ENCODE results near the gene OR51B2.
"Not testable (repeated sequence)": the region's sequence is repeated elsewhere in the genome, so short reads cannot be mapped to it uniquely, and the experiment has no call there.

The OR51B2 gene, protein sequence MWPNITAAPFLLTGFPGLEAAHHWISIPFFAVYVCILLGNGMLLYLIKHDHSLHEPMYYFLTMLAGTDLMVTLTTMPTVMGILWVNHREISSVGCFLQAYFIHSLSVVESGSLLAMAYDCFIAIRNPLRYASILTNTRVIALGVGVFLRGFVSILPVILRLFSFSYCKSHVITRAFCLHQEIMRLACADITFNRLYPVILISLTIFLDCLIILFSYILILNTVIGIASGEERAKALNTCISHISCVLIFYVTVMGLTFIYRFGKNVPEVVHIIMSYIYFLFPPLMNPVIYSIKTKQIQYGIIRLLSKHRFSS

DNA sequence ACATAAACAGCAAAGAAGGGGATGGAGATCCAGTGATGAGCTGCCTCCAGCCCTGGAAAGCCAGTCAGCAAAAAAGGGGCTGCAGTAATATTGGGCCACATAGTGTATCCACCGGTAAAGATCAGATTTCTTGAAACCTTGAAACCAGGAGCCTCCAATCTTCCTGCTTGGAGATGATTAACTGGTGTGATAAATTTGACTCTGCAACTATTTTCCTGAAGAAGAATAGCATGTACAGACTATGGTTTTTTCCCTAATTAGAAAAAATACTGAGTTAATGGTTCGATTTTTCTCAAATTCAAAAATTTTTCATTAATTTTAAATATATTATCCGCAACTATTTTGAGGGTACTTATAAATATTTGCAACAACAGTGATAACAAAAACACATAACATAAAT is at the start of gene OR51B2:
Gene OR51B2, minus strand, starts transcription at position 101 of the 400 bp plus-strand sequence. Its CDS starts 0 bp downstream, at position 101.
- no peak for DNase-seq (ENCODE audit: low spot score)

DNA sequence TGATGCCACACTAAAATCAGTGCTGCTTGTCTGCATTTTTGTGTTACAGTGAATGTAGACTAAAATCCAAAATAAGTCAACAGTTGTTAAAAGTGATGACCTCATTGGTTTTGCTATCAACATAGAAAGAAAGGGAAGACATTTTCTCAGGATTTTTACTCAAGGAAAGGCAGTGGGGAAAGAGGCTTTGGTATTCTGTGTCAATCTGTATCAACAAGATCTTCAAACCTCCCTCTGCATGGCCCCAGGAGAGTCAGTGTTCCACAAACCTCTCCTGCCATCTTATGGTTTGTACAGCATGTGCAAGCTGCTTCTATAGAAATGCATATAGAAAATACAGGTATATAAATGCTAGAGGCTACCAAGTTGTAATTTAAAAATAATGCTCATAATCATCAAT is 45.7 kb upstream of the OR51B2 start:
- peak; percentile 19 for DNase-seq (ENCODE audit: low spot score)

GRCh38 chr11:5368502-5369043 is 44.5 kb upstream of the OR51B2 start:
- no peak for DNase-seq (ENCODE audit: low spot score)

GRCh38 chr11:5367448-5368074 is 43.5 kb upstream of the OR51B2 start:
- DNase-seq (ENCODE audit: low spot score), result no peak

- DNase-seq (ENCODE audit: low spot score), result no peak
Observed at GRCh38 chr11:5366856-5367255, 42.8 kb upstream of the OR51B2 start.

GRCh38 chr11:5366365-5366764 is 42.3 kb upstream of the OR51B2 start:
- DNase-seq (ENCODE audit: low spot score), result not testable (repeated sequence)

DNA sequence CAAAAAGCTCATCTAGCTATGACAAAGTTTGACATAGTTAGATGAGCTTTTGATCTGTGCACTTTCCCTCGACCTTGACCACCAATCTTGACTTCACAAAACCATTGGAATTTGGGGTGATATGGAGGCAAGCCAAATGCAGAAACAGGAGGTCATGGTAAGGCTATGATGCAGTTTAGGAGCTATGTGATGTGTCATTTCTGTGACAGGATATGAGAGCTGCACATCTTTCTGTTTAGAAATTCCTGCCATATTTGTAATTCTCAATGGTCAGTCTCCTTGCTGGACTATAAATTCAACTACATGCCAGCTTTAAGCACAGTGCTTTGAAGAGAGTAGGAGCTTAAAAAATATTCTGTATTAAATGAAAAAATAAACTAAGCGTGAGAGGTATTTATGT is 40.1 kb upstream of the OR51B2 start:
- no peak for DNase-seq (ENCODE audit: low spot score)

DNA sequence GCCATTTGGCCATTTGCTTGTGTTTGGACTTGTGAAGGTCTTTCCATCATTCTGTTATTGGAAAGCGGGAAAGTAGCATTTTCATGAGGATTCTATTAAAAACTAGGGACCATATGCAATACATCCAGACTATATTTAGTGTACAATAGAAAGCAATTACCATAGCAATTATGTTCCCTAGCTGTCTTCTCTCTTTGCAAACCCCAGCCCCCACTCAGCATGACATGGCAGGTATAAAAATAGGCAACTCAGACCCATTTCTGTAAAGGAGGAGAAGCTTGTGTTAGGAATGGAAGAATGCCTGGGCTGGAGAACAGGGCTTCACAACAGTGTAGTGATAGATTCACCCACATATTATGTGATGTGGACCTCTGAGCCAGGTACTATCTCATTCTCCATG is 39.6 kb upstream of the OR51B2 start:
- DNase-seq (ENCODE audit: low spot score), result no peak

DNA sequence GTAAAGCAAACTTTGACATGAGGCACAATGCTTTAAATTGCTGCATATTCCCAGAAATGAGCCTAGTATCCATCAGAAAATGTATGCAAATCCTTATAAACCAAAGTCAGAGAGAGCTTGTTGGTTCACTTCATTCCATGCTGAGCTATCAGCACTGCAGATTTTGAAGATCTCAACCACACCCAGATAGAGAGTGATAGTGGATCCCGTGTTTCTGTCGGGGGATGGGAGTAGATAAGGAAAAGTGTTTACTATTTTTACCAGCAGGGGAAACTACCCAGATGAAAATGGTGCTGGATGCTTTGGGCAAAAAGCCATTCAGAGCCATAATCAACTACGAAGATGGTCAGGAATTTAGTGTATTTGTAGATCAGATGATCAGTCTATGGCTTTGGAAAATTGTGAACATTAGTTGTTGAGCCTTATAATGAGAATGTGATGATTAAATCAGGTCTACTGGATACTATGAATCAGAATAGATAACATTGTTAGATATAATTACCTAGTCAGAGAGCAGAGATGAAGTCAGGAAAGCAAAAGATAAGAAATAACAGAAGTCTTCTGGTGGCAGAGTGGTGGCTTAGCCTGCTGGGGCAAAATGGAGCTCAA is 38.0 kb upstream of the OR51B2 start:
- DNase-seq (ENCODE audit: low spot score), result no peak

DNA sequence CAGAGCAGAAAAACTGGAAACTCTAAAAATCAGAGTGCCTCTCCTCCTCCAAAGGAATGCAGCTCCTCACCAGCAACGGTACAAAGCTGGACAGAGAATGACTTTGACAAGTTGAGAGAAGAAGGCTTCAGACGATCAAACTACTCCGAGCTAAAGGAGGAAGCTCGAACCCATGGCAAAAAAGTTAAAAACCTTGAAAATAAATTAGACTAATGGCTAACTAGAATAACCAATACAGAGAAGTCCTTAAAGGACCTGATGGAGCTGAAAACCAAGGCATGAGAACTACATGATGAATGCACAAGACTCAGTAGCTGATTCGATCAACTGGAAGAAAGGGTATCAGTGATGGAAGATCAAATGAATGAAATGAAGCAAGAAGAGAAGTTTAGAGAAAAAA is 31.9 kb upstream of the OR51B2 start:
- DNase-seq (ENCODE audit: low spot score), result not testable (repeated sequence)

GRCh38 chr11:5351208-5351607 is 27.1 kb upstream of the OR51B2 start, which contains the start of gene OR51B6:
TSS of gene OR51B6 (plus strand) at chr11:5351508. CDS start at chr11:5351508, 0 bp downstream.
- DNase-seq (ENCODE audit: low spot score), result no peak

GRCh38 chr11:5349550-5349949 is 25.5 kb upstream of the OR51B2 start:
- no peak for DNase-seq (ENCODE audit: low spot score)

GRCh38 chr11:5348551-5349194 is 24.6 kb upstream of the OR51B2 start:
- no peak for DNase-seq (ENCODE audit: low spot score)

DNA sequence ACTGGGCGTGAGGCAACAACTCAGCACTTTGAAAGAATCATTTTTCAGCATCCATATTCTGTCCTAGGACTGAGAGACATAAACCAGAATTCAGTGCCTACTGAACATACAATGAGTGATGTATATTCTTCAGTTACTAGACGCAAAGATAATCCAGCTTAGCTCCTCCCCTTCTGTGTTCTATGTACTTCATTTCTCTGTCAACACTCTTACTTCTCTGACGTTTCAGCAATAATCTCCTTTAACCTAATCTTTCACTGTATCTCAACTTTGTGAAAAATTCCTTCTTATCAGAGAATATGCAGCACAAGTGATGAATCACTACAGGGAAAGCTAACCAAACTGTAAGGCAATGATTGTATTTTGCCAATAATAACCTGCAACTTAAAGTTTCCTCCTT is 21.7 kb upstream of the OR51B2 start:
- no peak for DNase-seq (ENCODE audit: low spot score)

DNA sequence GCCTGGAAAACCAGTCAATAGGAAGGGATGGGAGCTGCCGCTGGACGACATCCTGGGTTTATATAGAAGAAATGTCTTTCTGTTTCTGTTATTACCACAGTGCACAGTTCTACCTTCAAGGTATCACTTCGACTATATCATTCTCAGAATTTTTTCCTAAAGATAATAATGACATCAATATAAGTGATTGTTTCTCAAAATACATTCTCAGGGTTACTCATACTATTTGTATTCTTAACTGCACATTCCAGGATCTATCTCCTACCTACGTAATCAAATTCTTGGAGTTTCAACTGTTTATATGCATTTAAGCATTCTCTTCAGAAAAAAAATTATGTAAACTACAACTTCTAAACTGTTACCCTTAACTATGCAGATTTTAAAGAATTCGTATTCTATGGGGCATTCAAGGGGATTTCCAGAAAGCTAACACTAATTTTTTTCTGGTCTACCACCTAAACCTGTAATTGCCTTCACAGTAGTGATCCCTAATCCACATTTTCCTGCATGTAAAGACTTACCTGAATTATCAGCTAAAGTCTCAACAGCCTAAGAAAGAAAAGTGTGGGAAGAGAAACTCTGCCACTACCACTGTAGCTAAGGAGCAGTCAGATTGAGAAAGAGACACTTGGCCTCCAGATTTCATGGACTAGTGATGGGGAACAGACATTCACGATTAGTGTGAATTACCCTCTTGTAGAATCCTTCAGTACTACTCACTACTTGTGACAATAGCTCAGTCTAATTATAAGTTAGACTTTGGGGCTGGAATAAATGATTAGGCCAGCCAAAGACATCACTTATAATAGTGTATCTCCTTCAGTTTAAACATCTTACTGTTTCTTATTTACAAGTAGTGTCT is 19.6 kb upstream of the OR51B2 start, which contains the start of gene OR51B5:
Gene OR51B5, minus strand, starts transcription at position 51 of the 862 bp plus-strand sequence. Its CDS starts 0 bp downstream, at position 51.
- DNase-seq (ENCODE audit: low spot score), result no peak

- no peak for DNase-seq (ENCODE audit: low spot score)
Observed at GRCh38 chr11:5339771-5340322, 15.8 kb upstream of the OR51B2 start.

DNA sequence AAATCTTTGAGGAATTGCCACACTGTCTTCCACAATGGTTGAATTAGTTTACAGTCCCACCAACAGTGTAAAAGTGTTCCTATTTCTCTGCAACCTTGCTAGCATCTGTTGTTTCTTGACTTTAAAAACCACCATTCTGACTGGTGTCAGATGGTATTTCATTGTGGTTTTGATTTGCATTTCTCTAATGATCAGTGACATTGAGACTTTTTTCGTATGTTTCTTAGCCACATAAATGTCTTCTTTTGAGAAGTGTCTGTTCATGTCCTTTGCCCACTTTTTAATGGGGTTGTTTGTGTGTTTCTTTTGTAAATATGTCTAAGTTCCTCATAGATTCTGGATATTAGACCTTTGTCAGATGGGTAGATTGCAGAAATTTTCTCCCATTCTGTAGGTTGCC is 13.2 kb upstream of the OR51B2 start:
- not testable (repeated sequence) for DNase-seq (ENCODE audit: low spot score)

- no peak for DNase-seq (ENCODE audit: low spot score)
Observed at GRCh38 chr11:5336331-5336730, 12.2 kb upstream of the OR51B2 start.

DNA sequence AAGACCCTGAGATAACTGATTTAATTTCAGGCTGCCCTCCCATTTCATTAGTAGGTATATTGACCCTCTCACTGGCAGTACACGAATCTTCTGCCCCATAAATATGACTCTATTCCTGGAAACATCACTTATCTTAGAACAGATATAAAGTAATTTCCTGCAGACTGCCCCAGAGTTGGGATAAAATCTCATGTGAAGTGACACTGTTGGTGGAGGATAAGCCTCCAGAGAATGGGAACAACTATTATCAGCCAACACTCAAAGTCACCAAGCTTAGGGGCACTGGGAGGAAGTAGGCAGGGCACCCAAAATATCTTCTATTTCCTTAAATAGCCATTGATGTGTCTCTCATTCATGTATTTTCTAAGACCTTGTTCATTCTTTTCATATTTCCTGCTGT is 11.1 kb upstream of the OR51B2 start:
- DNase-seq (ENCODE audit: low spot score), result no peak

GRCh38 chr11:5317292-5317691 is 6.8 kb downstream of the OR51B2 start:
- DNase-seq (ENCODE audit: low spot score), result no peak
